HepG2 (cell line): ENCODE data around the gene MTR. TPM values are rescaled to one million over a fixed set of nuclear protein-coding genes. Genes with fewer than 3 reads are reported as not detected.

Experiments used
- ATF4 ChIP-seq, 2 experiments: fragments of 450-650 bp in 1 of 2; sonication (generic) in 1 of 2; formaldehyde crosslinking; IDR thresholded peaks; 2 replicates each; pipeline versions ENCODE4 v1.5.0 to v1.8.0; 2020 to 2022; ENCODE audit warnings: mild to moderate bottlenecking in 1 of 2, missing genetic modification reagents in 1 of 2
- DMAP1 ChIP-seq: IDR thresholded peaks from 2 replicates; pipeline ENCODE4 v1.6.1; 2016
- FOXA3 ChIP-seq: IDR thresholded peaks from 2 replicates; pipeline ENCODE4 v1.6.1; 2016; ENCODE audit warnings: missing genetic modification reagents, missing compliant biosample characterization
- FOXJ3 ChIP-seq: sonication (generic); formaldehyde crosslinking; IDR thresholded peaks from 2 replicates; pipeline ENCODE4 v1.4.0; 2020; ENCODE audit warnings: missing genetic modification reagents, mild to moderate bottlenecking, borderline replicate concordance
- GATAD2A ChIP-seq: IDR thresholded peaks from 2 replicates; pipeline ENCODE4 v1.6.1; 2016
- HDAC1 ChIP-seq: sonication (generic); formaldehyde crosslinking; IDR thresholded peaks from 2 replicates; pipeline ENCODE4 v1.5.1; 2020; ENCODE audit warnings: mild to moderate bottlenecking, missing genetic modification reagents
- IRF2 ChIP-seq: IDR thresholded peaks from 2 replicates; pipeline ENCODE4 v1.6.1; 2018; ENCODE audit warnings: missing genetic modification reagents, missing compliant biosample characterization
- MIER3 ChIP-seq: IDR thresholded peaks from 2 replicates; pipeline ENCODE4 v1.6.1; 2016; ENCODE audit warnings: missing compliant biosample characterization, borderline replicate concordance
- NFKB2 ChIP-seq: sonication (generic); formaldehyde crosslinking; IDR thresholded peaks from 2 replicates; pipeline ENCODE4 v1.4.0; 2020; ENCODE audit warnings: missing genetic modification reagents, borderline replicate concordance
- PHF21A ChIP-seq: sonication (generic); formaldehyde crosslinking; IDR thresholded peaks from 2 replicates; pipeline ENCODE4 v1.5.0; 2020; ENCODE audit warnings: mild to moderate bottlenecking, missing genetic modification reagents
- THAP7 ChIP-seq: sonication (generic); formaldehyde crosslinking; IDR thresholded peaks from 2 replicates; pipeline ENCODE4 v1.8.1; 2023; ENCODE audit warnings: mild to moderate bottlenecking, missing genetic modification reagents
- ZNF747 ChIP-seq: sonication (generic); formaldehyde crosslinking; IDR thresholded peaks from 2 replicates; pipeline ENCODE4 v1.8.1; 2023; ENCODE audit warnings: missing genetic modification reagents, mild to moderate bottlenecking, borderline replicate concordance
- ZNF839 ChIP-seq: sonication (generic); formaldehyde crosslinking; IDR thresholded peaks from 2 replicates; pipeline ENCODE4 v1.4.0; 2020; ENCODE audit warnings: missing genetic modification reagents, mild to moderate bottlenecking, borderline replicate concordance
- polyA plus RNA-seq, 8 experiments: library from polyadenylated mRNA; depleted of rRNA in 3 of 8; stranded (reverse) in 7 of 8; unstranded in 1 of 8; fragments of >200 nt; fragmentation: Illumina TruSeq in 4 of 8; extraction: Trizol in 4 of 8; gene quantifications; 2 replicates each; pipeline versions ENCODE4 v1.2.1 to v1.2.3, GENCODE V29; 2011 to 2016; ENCODE audit warnings: low read depth in 4 of 8, missing spikeins in 1 of 8, mixed read lengths in 1 of 8; ENCODE audit not compliant: insufficient read depth in 1 of 8
- total RNA-seq, 5 experiments: library from RNA; depleted of rRNA; stranded (reverse); fragments of >200 nt; fragmentation: Illumina TruSeq; extraction: Trizol; gene quantifications; 2 replicates each; pipeline ENCODE4 v1.2.3, GENCODE V29; 2016; ENCODE audit warnings: low read depth in 1 of 5
- TF ChIP-seq, protein P1 (sequence below): sonication (generic); formaldehyde crosslinking; IDR thresholded peaks from 2 replicates; pipeline ENCODE4 v1.5.0; 2020; ENCODE audit warnings: mild to moderate bottlenecking, missing genetic modification reagents, borderline replicate concordance

Gene MTR
- total and polyA plus RNA-seq, 2 of the 13 experiments (the other 11 are each of a cell fraction or from before 2014, with no cell fraction given) = 16.3 to 36.1 TPM

GRCh38 chr1:236795035-236795756 is at the start of gene MTR (continued):
- TF ChIP-seq, protein P1, sequence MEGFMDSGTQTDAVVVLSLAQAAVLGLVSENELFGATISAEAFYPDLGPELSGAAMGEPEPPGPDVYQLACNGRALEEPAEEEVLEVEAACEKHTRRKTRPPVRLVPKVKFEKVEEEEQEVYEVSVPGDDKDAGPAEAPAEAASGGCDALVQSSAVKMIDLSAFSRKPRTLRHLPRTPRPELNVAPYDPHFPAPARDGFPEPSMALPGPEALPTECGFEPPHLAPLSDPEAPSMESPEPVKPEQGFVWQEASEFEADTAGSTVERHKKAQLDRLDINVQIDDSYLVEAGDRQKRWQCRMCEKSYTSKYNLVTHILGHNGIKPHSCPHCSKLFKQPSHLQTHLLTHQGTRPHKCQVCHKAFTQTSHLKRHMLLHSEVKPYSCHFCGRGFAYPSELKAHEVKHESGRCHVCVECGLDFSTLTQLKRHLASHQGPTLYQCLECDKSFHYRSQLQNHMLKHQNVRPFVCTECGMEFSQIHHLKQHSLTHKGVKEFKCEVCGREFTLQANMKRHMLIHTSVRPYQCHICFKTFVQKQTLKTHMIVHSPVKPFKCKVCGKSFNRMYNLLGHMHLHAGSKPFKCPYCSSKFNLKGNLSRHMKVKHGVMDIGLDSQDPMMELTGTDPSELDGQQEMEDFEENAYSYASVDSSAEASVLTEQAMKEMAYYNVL (CRISPR knock-in tag) = no peak; the same call in 1 of the 2 replicates
- TF ChIP-seq FOXA3 (peak; percentile 70; the same call in 1 of the 2 replicates), ZNF839 (CRISPR knock-in tag) (peak; percentile 37; the same call in 1 of the 2 replicates), FOXJ3 (CRISPR knock-in tag) (0 out of 2 replicates have a peak, but pooled peaks have one; percentile 55), THAP7 (peak; percentile 48; the same call in 1 of the 2 replicates), IRF2 (peak; percentile 80), HDAC1 (peak; percentile 93), PHF21A (no peak), GATAD2A (CRISPR knock-in tag) (peak; percentile 35), ZNF747 (CRISPR knock-in tag) (peak; percentile 91; the same call in 1 of the 2 replicates), NFKB2 (CRISPR knock-in tag) (peak; percentile 93; the same call in 1 of the 2 replicates), DMAP1 (CRISPR knock-in tag) (peak; percentile 96), MIER3 (CRISPR knock-in tag) (peak; percentile 86), ATF4 (CRISPR knock-in tag; IDR thresholded peaks at IDR 0.05) (no peak)
